Urothelium cell line (cell line): ENCODE results near the gene NFATC1.

Experiments
- DNase-seq: peaks from one replicate; pipeline ENCODE4 v3.0.0; 2011; ENCODE audit warnings: low spot score, mixed read lengths
- FAIRE-seq: peaks from 2 replicates; lab custom pipeline; 2011; peaks lifted over from hg19 to GRCh38; lab: Jason Lieb, UNC

The NFATC1 gene

GRCh38 chr18:79566771-79567431 is 171.2 kb downstream of the NFATC1 start:
- no peak for FAIRE-seq
- DNase-seq = no peak

DNA sequence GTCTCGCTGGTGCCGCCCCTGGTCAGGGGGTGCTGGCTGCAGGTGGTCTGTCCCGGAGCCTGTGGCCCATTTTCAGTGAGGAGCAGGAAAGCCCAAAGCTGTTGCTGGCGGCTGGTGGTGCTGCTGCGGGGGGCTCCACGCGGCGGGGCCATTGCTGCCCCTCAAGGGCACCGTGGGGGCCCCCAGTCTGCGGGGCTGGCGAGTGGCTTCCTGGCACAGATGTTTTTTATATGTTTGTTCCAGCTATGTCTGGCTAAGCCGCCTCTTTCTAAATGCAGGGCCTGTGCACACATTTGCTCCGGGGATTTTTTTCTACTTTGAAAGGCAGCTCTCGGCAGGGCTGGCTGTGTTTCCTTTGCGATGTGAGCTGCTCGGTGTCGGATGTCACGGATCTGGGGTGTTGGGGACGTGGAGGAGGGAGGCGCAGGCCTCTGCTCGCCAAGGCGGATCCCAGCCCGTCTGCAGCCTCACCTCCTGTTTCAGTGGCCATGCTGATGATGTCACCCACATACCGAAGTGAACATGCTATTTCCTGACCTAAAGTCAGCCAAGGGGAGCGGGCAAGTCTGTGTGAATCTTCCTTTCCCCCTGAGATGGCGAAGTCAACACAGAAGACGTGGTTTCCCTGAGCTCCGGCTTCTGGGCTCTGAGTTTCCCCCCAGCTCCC is 171.9 kb downstream of the NFATC1 start:
- FAIRE-seq (peak; percentile 99), DNase-seq (peak; percentile 93)

DNA sequence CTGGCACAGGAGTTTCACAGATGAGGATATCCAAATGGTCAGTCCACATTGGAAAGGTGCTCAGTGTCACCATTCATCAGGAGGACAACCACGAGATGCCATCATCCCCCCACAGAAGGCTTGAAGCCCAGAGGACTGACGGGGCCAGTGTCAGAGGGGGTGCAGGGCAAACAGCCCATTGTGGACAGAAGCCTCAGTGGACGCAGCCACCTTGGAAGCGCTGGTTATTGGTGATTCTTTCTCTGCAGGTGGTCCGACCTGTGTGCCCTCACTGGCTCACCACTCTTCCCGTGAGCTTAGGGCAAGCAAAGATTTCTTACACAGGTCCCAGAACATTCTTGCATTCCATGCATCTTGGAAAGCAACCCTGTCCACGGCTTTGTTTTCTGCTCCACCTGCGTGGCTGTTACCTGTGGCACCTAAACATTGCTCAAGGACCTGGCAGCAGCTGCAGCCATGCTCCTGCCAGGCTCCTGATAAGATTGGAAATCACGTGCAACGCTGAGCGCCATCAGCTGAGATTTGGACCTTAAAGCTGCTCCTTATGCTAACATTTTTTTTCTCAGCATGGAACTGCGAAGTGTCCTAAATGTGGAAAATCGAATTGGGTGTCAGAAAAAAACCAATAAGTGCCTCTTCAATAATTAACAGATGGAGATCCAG is 172.9 kb downstream of the NFATC1 start:
- DNase-seq (no peak), FAIRE-seq (no peak)

- FAIRE-seq (peak; percentile 98), DNase-seq (no peak)
These were observed 174.0 kb downstream of the NFATC1 start for GRCh38 chr18:79569720-79570119.

DNA sequence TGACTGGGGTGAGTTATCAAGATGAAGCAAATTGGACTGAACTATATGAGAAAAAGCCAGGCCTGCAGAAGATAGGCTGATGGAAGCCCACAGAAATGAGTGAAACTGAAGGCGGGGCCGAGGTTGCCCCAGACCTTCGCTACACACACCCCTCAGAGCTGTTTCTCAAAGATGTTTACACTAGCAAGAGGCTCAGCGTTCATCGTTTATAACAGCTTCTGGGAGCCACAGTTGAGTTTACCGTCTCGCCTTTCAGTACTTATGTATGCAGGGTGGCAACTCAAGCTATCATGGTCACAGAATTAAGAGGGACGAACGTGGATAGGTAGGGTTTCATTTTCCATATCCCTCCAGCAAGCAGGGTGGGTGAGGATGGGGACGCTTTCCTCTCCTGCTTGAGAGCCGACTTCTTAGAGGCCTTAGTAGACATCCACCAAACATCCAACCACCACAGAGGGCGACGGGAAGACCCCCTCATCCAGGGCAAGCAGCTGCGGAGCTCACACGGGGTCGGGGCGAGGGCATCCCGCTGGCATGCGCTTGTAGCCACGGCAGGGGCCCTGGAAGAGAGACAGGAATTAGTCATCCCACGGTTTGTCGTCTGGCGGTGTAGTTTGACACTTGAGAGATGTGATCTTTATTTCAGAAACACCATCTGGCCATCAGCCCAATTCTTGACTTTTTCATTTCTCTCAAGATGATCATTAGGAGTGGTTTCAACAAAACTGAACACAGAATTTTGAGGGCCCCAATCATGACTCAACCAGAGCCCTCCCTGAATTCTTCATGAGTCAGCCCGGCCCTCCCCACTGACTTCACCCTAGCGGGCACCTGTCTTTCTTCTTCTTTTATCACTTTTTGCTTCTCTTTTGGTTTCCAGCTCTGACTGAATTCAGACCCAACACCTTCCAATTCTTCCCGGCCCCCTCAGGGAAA is 174.8 kb downstream of the NFATC1 start:
- peak; percentile 89 for DNase-seq
- FAIRE-seq = peak; percentile 70

GRCh38 chr18:79571211-79572092 is 175.7 kb downstream of the NFATC1 start:
- no peak for DNase-seq
- peak; percentile 75 for FAIRE-seq

- DNase-seq (no peak), FAIRE-seq (no peak)
These were observed 176.5 kb downstream of the NFATC1 start for GRCh38 chr18:79572093-79572780.

DNA sequence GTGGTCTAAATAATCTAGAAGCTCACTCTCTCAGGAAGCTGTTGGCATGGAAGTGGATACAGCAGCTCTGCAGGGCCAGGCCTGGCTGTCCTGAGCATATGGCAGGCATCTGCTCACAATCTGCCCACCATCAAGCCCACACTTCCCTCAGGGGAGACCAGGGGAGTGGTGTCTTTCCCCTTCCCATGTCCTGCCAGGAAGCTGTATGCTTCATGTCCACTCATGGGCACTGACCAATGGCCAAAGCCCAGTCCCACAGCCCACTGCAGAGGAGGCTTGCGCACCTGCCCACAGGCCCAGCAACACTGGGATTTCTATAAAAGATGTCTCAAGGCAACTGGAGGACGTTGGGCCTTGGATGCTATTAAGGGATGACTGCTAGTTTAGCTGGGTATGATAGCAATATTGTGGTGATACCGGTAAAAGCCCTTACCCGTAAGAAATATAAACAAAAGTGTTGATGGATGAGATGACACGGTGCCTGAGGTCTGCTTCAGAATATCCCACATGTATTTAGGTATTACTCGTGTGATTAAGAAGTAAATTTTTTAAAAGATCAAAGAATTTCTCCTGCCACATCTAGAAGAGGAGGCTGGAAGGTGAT is 177.2 kb downstream of the NFATC1 start:
- DNase-seq (no peak), FAIRE-seq (no peak)

- no peak for DNase-seq
- FAIRE-seq = no peak
These were observed 178.3 kb downstream of the NFATC1 start for GRCh38 chr18:79573921-79574491.

DNA sequence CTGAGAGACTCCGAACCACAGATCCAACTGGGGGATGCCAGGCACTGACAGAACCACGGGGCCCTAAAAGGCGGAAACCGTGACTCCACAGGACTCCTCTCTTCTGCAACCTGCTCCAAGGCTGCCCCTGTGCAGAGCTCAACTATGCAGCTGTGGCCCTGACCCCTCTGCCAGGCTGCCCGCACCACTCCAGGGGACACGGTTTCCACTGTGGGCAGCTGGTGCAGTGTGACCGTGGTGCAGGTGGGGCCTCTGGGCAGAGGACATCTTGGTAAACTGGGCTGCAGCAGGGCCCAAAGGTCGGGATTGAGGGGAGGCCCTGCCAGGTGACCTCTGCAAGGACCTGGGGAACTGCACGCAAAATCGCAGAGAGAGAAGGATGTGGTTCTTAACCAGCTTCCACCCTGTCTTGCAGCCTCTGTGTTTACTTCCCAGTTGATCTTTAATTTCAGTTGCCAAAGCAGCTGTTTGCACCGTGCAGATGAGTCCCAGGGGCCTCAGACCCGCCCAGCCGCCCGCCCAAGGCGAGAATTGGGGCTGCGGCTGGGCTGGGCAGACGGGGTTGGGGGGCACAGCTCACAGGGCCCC is 179.3 kb downstream of the NFATC1 start:
- FAIRE-seq = no peak
- DNase-seq = no peak

DNA sequence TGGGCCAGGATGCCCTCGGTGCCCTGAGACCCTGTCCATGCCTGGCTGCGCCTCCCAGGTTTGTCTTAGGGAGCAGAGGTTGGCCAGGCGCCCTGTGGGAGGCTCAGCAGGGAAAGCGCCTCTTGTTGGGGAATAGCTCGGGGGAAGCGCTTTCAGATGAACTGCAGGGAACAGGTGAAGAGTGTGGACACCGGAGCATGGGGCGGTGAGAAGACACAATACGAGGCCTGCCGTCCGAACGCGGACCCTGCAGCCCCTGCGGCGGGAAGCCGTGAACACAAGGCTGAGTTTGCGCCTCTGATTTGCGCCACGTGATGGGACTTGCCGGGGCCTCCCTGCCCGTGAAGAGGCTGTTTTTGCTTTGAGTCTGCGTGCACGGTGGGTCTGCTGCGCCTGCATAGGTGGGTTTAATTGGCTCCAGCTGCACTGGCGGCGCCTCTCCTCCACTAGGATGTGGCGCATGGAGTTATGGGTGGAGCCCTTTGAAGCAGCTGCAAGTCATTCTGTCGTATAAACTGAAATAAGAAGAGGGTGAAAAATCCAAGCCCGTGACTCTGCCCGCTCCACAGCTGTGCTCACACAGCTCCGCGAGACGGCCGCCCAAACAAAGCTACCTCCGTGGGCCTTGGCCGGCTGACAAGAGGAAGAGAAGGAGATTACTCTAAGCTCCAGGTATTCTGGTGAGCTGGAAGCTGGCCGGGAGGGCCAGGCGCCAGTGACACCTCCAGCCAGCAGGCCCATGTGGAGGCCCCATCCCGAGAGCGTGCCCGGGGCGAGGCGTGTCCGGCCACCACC is 180.4 kb downstream of the NFATC1 start:
- FAIRE-seq (no peak), DNase-seq (no peak)

- FAIRE-seq (no peak), DNase-seq (no peak)
These were observed 181.1 kb downstream of the NFATC1 start for GRCh38 chr18:79576686-79577351.

GRCh38 chr18:79577451-79578395 is 182.0 kb downstream of the NFATC1 start:
- FAIRE-seq (peak; percentile 77), DNase-seq (peak; percentile 49)

DNA sequence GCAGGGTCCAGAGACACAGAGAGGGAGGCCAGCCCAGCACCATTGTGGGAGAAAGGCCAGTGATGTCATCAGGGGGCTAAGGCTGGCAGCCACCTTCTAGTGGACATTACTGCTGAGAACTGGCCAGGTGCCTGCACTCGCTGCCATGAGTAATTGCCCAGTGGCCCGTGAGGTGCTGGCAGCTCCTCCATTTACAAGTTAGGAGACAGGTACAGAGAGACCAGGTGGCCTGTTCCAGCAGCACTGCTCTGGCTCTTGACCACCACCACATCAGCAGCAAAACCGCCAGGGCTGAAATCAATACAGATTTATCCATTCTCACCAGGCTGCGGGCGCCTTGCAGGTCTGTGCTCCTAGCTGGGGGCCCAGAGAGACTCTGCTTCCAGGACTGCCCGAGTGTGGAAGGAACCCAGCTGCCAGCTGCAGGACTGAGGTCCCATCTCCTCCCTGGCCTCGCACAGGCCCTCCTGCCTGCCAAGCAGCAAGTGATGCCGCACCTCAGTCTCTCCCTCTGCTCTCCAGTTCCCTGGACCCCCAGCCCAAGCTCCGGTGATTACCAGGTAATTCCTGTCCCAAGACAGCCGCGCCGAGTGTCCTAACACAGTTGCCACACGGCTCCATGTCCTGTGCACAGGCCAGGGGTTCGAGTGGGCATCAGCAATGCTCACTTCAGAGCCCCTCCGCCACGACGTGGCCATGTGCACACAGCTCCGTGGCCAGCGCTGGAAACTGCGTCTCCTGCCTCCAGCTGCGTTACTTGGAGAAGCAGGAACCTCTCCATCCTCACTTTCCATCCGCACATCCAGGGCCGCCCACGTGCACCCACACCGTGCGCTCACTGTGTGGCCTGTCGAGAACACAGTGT is 182.9 kb downstream of the NFATC1 start:
- DNase-seq (no peak), FAIRE-seq (peak; percentile 17)
